H1 (cell line): ENCODE results near the gene LRRC4. TPM values are rescaled to one million over a fixed set of nuclear protein-coding genes. Genes with fewer than 3 reads are reported as not detected.

Experiments used
- CTCF ChIA-PET: fragments of 300-600 bp; sonication (Branson Sonifier 250); formaldehyde crosslinking; loops from one replicate; lab custom pipeline; 2021; ENCODE audit not compliant: partially characterized antibody; lab: Charles Lee
- POLR2A ChIA-PET: fragments of 300-600 bp; sonication (Branson Sonifier 250); formaldehyde crosslinking; loops from one replicate; lab custom pipeline; 2021; ENCODE audit warnings: inconsistent platforms; ENCODE audit not compliant: partially characterized antibody; lab: Charles Lee
- DNase-seq, 2 experiments: peaks; one replicate each; pipeline versions ENCODE4 v3.0.0 to v3.0.0-alpha.2; 2010 to 2022; ENCODE audit warnings: low spot score in 2 of 2, low read depth in 1 of 2, mixed read lengths in 1 of 2
- FAIRE-seq: peaks from 2 replicates; lab custom pipeline; 2011; peaks lifted over from hg19 to GRCh38; lab: Jason Lieb, UNC
- H2AFZ ChIP-seq: 2 replicates; pipeline ENCODE4 v1.8.1; 2012; ENCODE audit warnings: low read length, inconsistent platforms
- H2AK5ac ChIP-seq: 2 replicates; pipeline ENCODE4 v1.6.1; 2013; ENCODE audit warnings: low read depth, low read length
- H2BK120ac ChIP-seq: replicated peaks from 2 replicates; pipeline ENCODE3; 2013; ENCODE audit warnings: low read depth, low read length, inconsistent platforms
- H2BK12ac ChIP-seq: 2 replicates; pipeline ENCODE4 v1.6.1; 2013; ENCODE audit warnings: low read depth, low read length
- H2BK15ac ChIP-seq: 2 replicates; pipeline ENCODE4 v1.6.1; 2013; ENCODE audit warnings: low read length
- H2BK20ac ChIP-seq: 2 replicates; pipeline ENCODE4 v1.6.1; 2013; ENCODE audit warnings: low read length
- H2BK5ac ChIP-seq: 2 replicates; pipeline ENCODE4 v1.6.1; 2013; ENCODE audit warnings: low read depth, low read length
- H3K14ac ChIP-seq: 2 replicates; pipeline ENCODE4 v1.6.1; 2013; ENCODE audit warnings: inconsistent platforms; ENCODE audit not compliant: insufficient read length
- H3K18ac ChIP-seq: 2 replicates; pipeline ENCODE4 v1.6.1; 2013; ENCODE audit warnings: low read length; ENCODE audit errors: extremely low read depth
- H3K23ac ChIP-seq: 2 replicates; pipeline ENCODE4 v1.6.1; 2013; ENCODE audit warnings: inconsistent platforms; ENCODE audit not compliant: insufficient read length
- H3K23me2 ChIP-seq: 2 replicates; pipeline ENCODE4 v1.6.1; 2013; ENCODE audit warnings: low read depth, low read length
- H3K27ac ChIP-seq: 2 replicates; pipeline ENCODE4 v1.6.1; 2011; ENCODE audit warnings: low read depth, low read length, inconsistent platforms
- H3K27me3 ChIP-seq, 4 experiments: replicated peaks in 1 of 4; 1 replicate in 1 of 4; 2 replicates in 3 of 4; pipeline versions ENCODE4 v1.6.1 to v1.8.1; 2011 to 2013; ENCODE audit warnings: low read length in 3 of 4, mild to moderate bottlenecking in 3 of 4, inconsistent platforms in 2 of 4, mixed read lengths in 2 of 4, moderate library complexity in 1 of 4; ENCODE audit not compliant: control insufficient read depth in 3 of 4, insufficient read depth in 3 of 4; ENCODE audit errors: extremely low read depth in 1 of 4
- H3K36me3 ChIP-seq, 4 experiments: 2 replicates each; pipeline versions ENCODE4 v1.6.1 to v1.8.1; 2011 to 2013; ENCODE audit warnings: mild to moderate bottlenecking in 4 of 4, low read length in 3 of 4, moderate library complexity in 2 of 4, control low read depth in 1 of 4, inconsistent platforms in 1 of 4; ENCODE audit not compliant: insufficient read depth in 4 of 4, control insufficient read depth in 2 of 4
- H3K4ac ChIP-seq: replicated peaks from 2 replicates; pipeline ENCODE3; 2013; ENCODE audit warnings: low read length, low read depth, mixed read lengths, inconsistent platforms; ENCODE audit not compliant: insufficient read length
- H3K4me1 ChIP-seq, 4 experiments: replicated peaks in 1 of 4; 1 replicate in 1 of 4; 2 replicates in 3 of 4; pipeline versions ENCODE4 v1.6.1 to v1.8.1; 2011 to 2013; ENCODE audit warnings: low read length in 3 of 4, inconsistent platforms in 2 of 4, mixed read lengths in 1 of 4; ENCODE audit not compliant: insufficient read depth in 4 of 4, control insufficient read depth in 3 of 4
- H3K4me2 ChIP-seq, 2 experiments: 2 replicates each; pipeline versions ENCODE4 v1.6.1 to v1.8.1; 2011 to 2013; ENCODE audit warnings: low read depth in 2 of 2, low read length in 2 of 2, control low read depth in 1 of 2, inconsistent platforms in 1 of 2, mild to moderate bottlenecking in 1 of 2; ENCODE audit not compliant: insufficient read depth in 1 of 2
- H3K4me3 ChIP-seq, 4 experiments: fragments of 200-600, 300-600 bp in 1 of 4; sonication (generic), shearing (Covaris generic), sonication (Bioruptor Twin) in 1 of 4; 2 replicates each; pipeline versions ENCODE4 v1.5.1 to v1.8.1; 2011 to 2016; ENCODE audit warnings: low read length in 4 of 4, low read depth in 3 of 4, control low read depth in 2 of 4, inconsistent platforms in 2 of 4, mild to moderate bottlenecking in 2 of 4, mixed read lengths in 1 of 4, moderate library complexity in 1 of 4; ENCODE audit not compliant: insufficient read depth in 2 of 4; ENCODE audit errors: extremely low read depth in 1 of 4
- H3K56ac ChIP-seq: replicated peaks from 2 replicates; pipeline ENCODE3; 2013; ENCODE audit warnings: low read depth, mild to moderate bottlenecking, mixed read lengths, low read length, inconsistent platforms; ENCODE audit not compliant: insufficient read length
- H3K79me1 ChIP-seq: 2 replicates; pipeline ENCODE4 v1.6.1; 2013; ENCODE audit warnings: low read depth, low read length, control low read depth
- H3K79me2 ChIP-seq, 2 experiments: 2 replicates each; pipeline versions ENCODE4 v1.6.1 to v1.8.1; 2012 to 2013; ENCODE audit warnings: low read length in 2 of 2, mild to moderate bottlenecking in 2 of 2, inconsistent platforms in 1 of 2; ENCODE audit not compliant: insufficient read depth in 2 of 2, control insufficient read depth in 1 of 2
- H3K9ac ChIP-seq, 4 experiments: replicated peaks in 1 of 4; 1 replicate in 1 of 4; 2 replicates in 3 of 4; pipeline versions ENCODE4 v1.6.1 to v1.8.1; 2011 to 2013; ENCODE audit warnings: low read depth in 3 of 4, low read length in 3 of 4, control low read depth in 2 of 4, mild to moderate bottlenecking in 2 of 4, moderate library complexity in 2 of 4, inconsistent platforms in 1 of 4; ENCODE audit errors: extremely low read depth in 1 of 4
- H3K9me3 ChIP-seq, 2 experiments: 2 replicates each; pipeline versions ENCODE4 v1.6.1 to v1.8.1; 2012 to 2013; ENCODE audit warnings: mild to moderate bottlenecking in 2 of 2, moderate library complexity in 2 of 2, control low read depth in 1 of 2, inconsistent platforms in 1 of 2, low read depth in 1 of 2, low read length in 1 of 2, mixed read lengths in 1 of 2; ENCODE audit not compliant: insufficient read depth in 2 of 2
- H4K20me1 ChIP-seq, 2 experiments: replicated peaks in 1 of 2; 2 replicates each; pipeline versions ENCODE3 to v1.8.1; 2011 to 2013; ENCODE audit warnings: inconsistent platforms in 2 of 2, low read length in 2 of 2, mild to moderate bottlenecking in 1 of 2; ENCODE audit not compliant: insufficient read depth in 2 of 2, control insufficient read depth in 1 of 2
- H4K5ac ChIP-seq: 2 replicates; pipeline ENCODE4 v1.6.1; 2013; ENCODE audit warnings: low read length, low read depth, mixed read lengths, inconsistent platforms; ENCODE audit not compliant: insufficient read length
- H4K8ac ChIP-seq: 2 replicates; pipeline ENCODE4 v1.8.0; 2013; ENCODE audit warnings: mild to moderate bottlenecking, moderate library complexity, low read length, inconsistent platforms; ENCODE audit not compliant: insufficient read depth; ENCODE audit errors: extremely low read depth
- H4K91ac ChIP-seq: replicated peaks from 2 replicates; pipeline ENCODE3; 2013; ENCODE audit warnings: low read length, mixed read lengths, inconsistent platforms; ENCODE audit not compliant: insufficient read length
- CHD1 ChIP-seq: IDR thresholded peaks from 2 replicates; pipeline ENCODE4 v1.6.1; 2012; ENCODE audit warnings: low read depth, low read length, improper control_type of control experiment
- CHD2 ChIP-seq: IDR thresholded peaks from 2 replicates; pipeline ENCODE4 v1.6.1; 2012; ENCODE audit warnings: low read length, improper control_type of control experiment
- EGR1 ChIP-seq: IDR thresholded peaks from 2 replicates; pipeline ENCODE4 v1.6.1; 2011; ENCODE audit warnings: low read depth, low read length, borderline replicate concordance
- FOSL1 ChIP-seq: IDR thresholded peaks from 2 replicates; pipeline ENCODE4 v1.6.1; 2011; ENCODE audit warnings: mild to moderate bottlenecking, low read depth, low read length, moderate library complexity; ENCODE audit not compliant: insufficient read depth
- KDM5A ChIP-seq: fragments of 200-600 bp; IDR thresholded peaks from 2 replicates; pipeline ENCODE4 v1.7.1; 2012; ENCODE audit warnings: mild to moderate bottlenecking, low read length, inconsistent platforms, mixed read lengths
- RAD21 ChIP-seq, 2 experiments: IDR thresholded peaks in 1 of 2; conservative IDR thresholded peaks in 1 of 2; 2 replicates each; pipeline ENCODE4 v1.6.1; 2011; ENCODE audit warnings: low read depth in 2 of 2, low read length in 2 of 2, improper control_type of control experiment in 1 of 2, inconsistent platforms in 1 of 2, mild to moderate bottlenecking in 1 of 2, moderate library complexity in 1 of 2
- SUZ12 ChIP-seq: fragments of 200-600 bp; sonication (generic); IDR thresholded peaks from 2 replicates; pipeline ENCODE4 v1.6.1; 2012; ENCODE audit warnings: mild to moderate bottlenecking, inconsistent platforms, low read length, moderate library complexity, mixed read lengths
- WGBS, 2 experiments: shearing (Covaris generic) in 1 of 2; methylation state at CpG; one replicate each; pipeline versions ENCODE4 v1.1.6 to v1.1.7; 2013 to 2015; ENCODE audit warnings: low lambda C conversion rate in 2 of 2, mixed read lengths in 2 of 2, inconsistent platforms in 1 of 2, low coverage in 1 of 2, missing lambda C conversion rate in 1 of 2; ENCODE audit not compliant: insufficient replicate concordance in 2 of 2, insufficient coverage in 1 of 2, insufficient read length in 1 of 2; ENCODE audit errors: extremely low coverage in 1 of 2, missing lambda C conversion rate in 1 of 2; 5-methylcytosine and 5-hydroxymethylcytosine counted together
- polyA plus RNA-seq, 7 experiments: library from polyadenylated mRNA; depleted of rRNA in 3 of 7; stranded (reverse) in 5 of 7; unstranded in 2 of 7; fragments of >200 nt in 5 of 7; fragments of 200-250 nt in 2 of 7; gene quantifications; 1 replicate in 5 of 7; 2 replicates in 1 of 7; 4 replicates in 1 of 7; pipeline versions ENCODE4 v1.2.1 to v1.2.3, GENCODE V29; 2011 to 2013; ENCODE audit warnings: missing spikeins in 2 of 7, mixed read lengths in 2 of 7
- total RNA-seq: library from RNA; stranded (reverse); fragmentation: NEBNext Ultra II Directional; extraction: Animal tissue kit (Norgen Biotek cat#: 25700); gene quantifications from 2 replicates; pipeline ENCODE4 v1.2.1, GENCODE V29; 2021

Gene LRRC4
- total and polyA plus RNA-seq, 2 of the 8 experiments (the other 6 are each of a cell fraction or from before 2014, with no cell fraction given) = 13.4 to 16.4 TPM

- H4K5ac ChIP-seq = no peak overlapping the region
- CTCF ChIA-PET = interaction anchor here (1.0 to 4.2 kb wide), 3 partner anchors 9 to 13 kb away, joined by 4 to 24 read pairs (median 5); no protein-coding TSS in a partner anchor
- no peak for FAIRE-seq
Observed at GRCh38 chr7:128006550-128007302, 24.5 kb downstream of the LRRC4 start.

More at GRCh38 chr7:128006550-128007302, 24.5 kb downstream of the LRRC4 start:
- Histone ChIP-seq H4K8ac (no peak overlapping the region), H3K4ac (no peak overlapping the region), H3K14ac (no peak overlapping the region), H2BK120ac (no peak overlapping the region), H4K20me1 (peaks cover 1 to 2% of the 10 kb centered on the region in 2 experiments), H3K9me3 (no peaks in the 10 kb centered on the region), H3K79me1 (no peaks in the 10 kb centered on the region; the same call in 1 of the 2 replicates), H3K4me1 (peaks cover 0 to 3% (median 2%) of the 10 kb centered on the region in 4 experiments; a peak in 3 of 7 replicates), H3K27ac (no peak overlapping the region), H2BK12ac (no peak overlapping the region), H2BK5ac (no peak overlapping the region), H3K27me3 (no peaks in the 10 kb centered on the region), H4K91ac (no peak overlapping the region), H3K36me3 (no peaks in the 10 kb centered on the region), H3K18ac (no peak overlapping the region), H3K23me2 (no peaks in the 10 kb centered on the region), H3K56ac (no peak overlapping the region), H3K9ac (no peak overlapping the region), H2AFZ (no peak overlapping the region), H3K4me2 (no peak overlapping the region), H3K4me3 (no peak overlapping the region), H2AK5ac (no peak overlapping the region), H2BK20ac (no peak overlapping the region)
- 94% methylated on average over 8 of the region's 8 CpGs; no CpG with 5 or more reads in 1 of the 2 experiments for WGBS, 2 experiments
- TF ChIP-seq FOSL1 (no peak), EGR1 (no peak), CHD1 (no peak), RAD21 (IDR thresholded peaks at IDR 0.05 in 1 of 2, conservative IDR thresholded peaks at IDR 0.05 in 1 of 2; ENCODE audit: low read depth in 2 of 2, low read length in 2 of 2) (no peak), CHD2 (no peak), KDM5A (no peak), SUZ12 (no peak)
- TF ChIP-seq, all 59 proteins: peak for 0
- H3K23ac ChIP-seq = no peak overlapping the region
- POLR2A ChIA-PET = no interaction called here
- no peak for DNase-seq
- H3K79me2 ChIP-seq = no peaks in the 10 kb centered on the region
- H2BK15ac ChIP-seq = no peak overlapping the region
